Breast epithelium (tissue), 3 donors: ENCODE measurements around the gene TRPM3.

Experiments
- CTCF ChIP-seq, 3 donors: fragments of 450-650 bp; IDR thresholded peaks; one replicate each; pipeline ENCODE4 v1.5.1; 2016 to 2017; ENCODE audit warnings: antibody characterized with exemption in 3 of 3, mild to moderate bottlenecking in 3 of 3, moderate library complexity in 3 of 3
- POLR2A ChIP-seq: fragments of 450-650 bp; IDR thresholded peaks from one replicate; pipeline ENCODE4 v1.6.1; 2016; ENCODE audit warnings: antibody characterized with exemption, mild to moderate bottlenecking, moderate library complexity
- POLR2AphosphoS5 ChIP-seq, 3 donors: sonication (generic); formaldehyde crosslinking; IDR thresholded peaks; one replicate each; pipeline ENCODE4 v1.6.1; 2017; ENCODE audit warnings: antibody characterized with exemption in 3 of 3

GRCh38 chr9:71003346-71003745 lies 118.1 kb downstream of the TRPM3 start:
- no peak for TF ChIP-seq CTCF (IDR thresholded peaks at IDR 0.05)
- TF ChIP-seq POLR2A, result no peak
- TF ChIP-seq POLR2AphosphoS5 (IDR thresholded peaks at IDR 0.05), result no peak
